Amniotic stem cell (primary cell): ENCODE results near the gene FOXP1.
A peak's percentile ranks its signal among the peaks of the same experiment; 100 is the strongest.

Experiments used
- DNase-seq: peaks from one replicate; lab custom pipeline; 2025; lab: John Stamatoyannopoulos, UW

The FOXP1 gene

DNA sequence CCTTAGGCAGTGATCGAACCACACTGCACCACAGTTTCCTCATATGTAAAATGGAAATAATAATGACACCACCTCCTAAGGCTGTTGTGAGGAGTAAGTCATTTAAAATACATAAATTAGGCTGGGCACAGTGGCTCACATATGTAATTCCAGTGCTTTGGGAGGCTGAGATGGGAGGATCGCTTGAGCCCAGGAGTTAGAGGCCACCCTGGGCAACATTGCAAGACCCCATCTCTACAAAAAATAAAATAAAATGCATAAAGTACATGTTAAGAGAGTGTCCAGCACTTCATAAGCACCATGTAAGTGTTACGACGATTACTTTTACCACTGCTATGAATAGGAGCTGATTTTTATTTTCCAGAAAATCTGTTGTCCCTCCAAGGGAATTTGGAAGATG lies 440.0 kb downstream of the FOXP1 start:
- DNase-seq, result no peak

DNA sequence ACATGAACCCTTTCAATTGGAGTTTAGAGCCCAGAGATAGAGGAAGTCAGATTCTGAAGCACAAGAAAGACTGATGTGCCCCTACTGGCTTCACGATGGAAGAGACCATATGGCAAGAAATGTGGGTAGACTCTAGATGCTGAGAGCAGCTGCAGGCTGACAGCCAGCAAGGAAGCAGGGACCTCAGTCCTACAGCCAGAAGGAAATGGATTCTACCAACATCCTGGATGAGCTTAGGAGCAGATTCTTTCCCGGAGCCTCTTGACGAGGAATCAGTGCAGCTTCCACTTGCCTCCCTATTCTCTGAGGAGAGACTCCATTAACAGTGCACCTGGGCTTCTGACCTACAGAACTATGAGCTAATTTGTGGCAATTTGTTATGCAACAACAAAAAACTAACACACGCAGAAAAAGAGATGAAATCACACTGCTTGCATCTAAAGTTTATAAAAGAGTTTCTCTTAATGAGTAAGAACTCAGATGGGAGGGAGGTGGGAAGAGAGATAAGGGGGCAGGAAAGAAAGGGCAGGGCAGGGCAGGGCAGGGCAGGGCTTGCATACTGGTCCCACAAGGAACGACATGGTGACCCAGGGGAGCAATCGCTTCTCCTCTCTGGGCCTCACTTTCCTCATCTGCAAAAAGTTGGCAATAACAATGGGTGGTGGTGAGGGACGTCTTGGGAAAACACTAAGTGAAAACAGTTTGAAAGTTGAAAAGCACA lies 440.9 kb downstream of the FOXP1 start:
- no peak for DNase-seq

DNA sequence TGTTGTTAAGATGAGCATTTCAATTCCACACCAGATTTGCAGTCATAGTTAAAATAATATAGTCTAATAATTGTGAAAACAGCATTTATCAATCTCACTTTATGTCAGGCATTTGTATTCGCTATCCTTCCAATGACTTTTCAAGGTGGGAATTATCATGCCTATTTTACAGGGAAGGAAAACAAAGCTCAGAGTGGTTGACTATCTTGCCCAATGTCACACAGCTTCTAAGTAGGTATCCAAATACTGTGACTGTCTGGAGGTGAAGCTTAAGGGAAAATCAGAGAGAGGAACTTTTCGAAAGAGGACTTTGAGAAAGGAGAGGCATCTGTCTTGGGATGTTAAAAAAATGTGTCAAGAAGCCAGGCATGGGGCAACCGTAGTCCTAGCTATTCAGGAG lies 443.1 kb downstream of the FOXP1 start:
- no peak for DNase-seq

DNA sequence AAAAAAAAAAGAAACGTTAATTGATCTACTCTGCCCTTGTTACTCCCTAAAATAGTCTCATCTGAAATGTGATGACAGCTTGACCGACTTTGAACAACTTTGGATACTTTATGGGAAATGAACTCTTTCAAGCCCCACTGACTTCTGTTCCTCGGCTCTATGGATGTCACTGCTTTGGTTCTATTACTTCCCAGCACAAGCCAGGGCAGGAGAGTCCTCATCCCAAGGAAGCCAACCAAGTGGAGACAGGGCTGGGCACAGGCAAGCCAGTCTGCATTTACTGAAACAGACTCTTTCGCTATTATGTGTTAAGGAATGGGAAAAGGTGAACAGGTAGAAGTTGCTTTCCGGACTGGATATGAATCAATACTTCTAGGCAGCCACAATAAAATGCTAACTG lies 444.0 kb downstream of the FOXP1 start:
- no peak for DNase-seq

DNA sequence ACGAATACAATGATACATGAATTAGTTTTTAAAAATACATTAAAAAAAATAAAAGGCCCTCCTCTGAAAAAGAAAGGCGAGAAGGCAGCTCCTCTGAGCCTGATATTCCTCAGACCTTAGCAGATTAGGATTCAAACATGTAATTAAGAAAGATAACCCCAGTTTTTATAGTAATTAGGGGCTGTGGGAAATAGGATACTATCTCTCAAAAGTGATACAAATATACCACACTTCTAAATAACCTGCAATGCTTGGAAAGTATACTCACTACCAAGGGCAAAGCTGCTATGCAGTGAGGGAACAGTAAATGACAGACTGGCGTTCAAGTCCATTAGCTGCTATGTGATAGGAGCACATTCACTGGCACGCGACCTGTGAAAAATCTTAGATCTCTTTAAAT lies 445.1 kb downstream of the FOXP1 start:
- DNase-seq, result no peak

DNA sequence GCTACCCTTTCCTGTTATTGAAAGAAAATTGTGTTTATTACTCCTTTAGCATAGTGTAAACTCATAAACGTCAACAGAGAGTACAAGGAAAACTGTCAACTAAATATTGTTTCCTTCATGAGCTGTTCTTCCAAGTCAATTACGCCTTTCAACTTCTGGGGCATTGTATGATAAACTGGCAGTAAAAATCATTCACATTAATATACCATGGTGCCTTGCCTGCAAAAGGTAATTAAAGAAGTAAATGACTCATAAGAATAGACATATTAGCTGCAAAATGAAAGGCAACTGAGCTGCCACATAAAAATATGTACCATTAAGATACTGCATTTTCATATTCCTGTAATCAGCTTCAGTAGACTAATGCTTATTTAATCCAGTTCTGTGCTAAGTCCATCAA lies 447.3 kb downstream of the FOXP1 start:
- DNase-seq, result no peak

DNA sequence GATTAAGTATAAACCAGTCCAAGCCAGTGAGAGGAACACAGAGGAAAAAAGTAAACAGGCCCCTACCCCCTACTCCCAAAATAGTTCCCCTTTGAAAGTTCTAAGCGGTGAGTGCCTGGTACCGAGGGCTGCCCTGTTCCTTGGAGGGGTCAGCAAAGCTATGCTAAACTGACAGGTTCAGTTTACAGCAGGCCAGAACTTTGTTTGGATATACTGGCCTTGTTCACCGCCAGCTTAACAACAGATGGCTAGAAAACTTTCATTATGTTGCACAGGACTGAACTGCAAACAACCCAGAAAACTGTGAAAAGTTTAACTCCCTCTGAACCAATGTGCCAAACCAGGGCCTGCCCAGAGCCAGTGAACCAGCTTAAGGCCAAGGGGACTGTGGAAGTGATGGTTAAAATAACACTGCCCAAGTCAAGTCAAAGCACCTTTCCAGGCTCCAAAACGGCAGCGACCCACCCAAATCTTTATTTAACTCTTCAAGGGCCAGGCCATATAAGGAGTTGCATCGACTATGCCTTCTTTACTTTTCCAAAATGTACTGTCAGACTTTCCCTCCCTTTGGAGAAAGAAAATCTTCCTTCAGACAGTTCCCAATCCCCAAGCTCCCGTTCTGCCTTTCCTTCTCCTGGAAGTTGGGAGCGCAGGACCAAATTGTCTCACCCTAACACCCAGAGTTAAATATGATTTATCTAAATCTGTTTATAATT lies 448.0 kb downstream of the FOXP1 start:
- DNase-seq, result no peak

DNA sequence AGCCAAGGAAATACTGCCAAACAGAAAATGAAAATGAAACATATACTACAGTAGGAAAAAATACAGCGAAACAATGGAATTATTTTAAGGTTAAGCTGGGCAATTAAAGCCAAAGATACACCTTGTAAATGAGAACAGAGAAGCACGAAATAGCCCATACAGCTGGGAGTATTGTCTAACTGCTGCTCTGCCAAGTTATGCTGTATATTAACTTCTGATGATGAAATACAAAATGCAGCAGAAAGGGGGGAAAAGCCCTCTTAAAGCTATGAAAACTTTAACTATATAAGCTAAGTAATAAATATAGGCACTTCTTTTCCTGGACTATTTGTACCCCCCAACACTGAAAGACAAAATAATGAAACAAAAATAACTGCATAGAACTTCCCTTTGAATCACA lies 449.0 kb downstream of the FOXP1 start:
- no peak for DNase-seq

DNA sequence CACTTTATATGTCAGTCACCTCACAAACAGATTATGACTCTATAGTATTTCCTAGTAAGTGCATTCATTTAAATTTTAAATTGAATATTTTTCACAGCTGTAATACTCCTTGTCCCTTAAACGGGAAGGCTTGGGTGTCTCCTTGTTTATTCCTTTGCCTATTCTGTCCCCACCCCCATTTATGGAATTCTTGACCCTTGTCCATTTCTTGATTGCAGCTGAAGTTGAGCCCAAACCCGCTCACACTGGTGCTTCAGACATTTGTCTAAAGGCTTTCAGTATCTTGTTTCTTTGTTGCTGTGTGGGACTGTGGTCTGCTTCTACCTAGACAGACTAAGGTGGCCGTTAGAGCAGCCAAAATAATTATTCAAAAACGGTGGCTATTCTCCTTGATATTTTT lies 449.7 kb downstream of the FOXP1 start:
- no peak for DNase-seq

DNA sequence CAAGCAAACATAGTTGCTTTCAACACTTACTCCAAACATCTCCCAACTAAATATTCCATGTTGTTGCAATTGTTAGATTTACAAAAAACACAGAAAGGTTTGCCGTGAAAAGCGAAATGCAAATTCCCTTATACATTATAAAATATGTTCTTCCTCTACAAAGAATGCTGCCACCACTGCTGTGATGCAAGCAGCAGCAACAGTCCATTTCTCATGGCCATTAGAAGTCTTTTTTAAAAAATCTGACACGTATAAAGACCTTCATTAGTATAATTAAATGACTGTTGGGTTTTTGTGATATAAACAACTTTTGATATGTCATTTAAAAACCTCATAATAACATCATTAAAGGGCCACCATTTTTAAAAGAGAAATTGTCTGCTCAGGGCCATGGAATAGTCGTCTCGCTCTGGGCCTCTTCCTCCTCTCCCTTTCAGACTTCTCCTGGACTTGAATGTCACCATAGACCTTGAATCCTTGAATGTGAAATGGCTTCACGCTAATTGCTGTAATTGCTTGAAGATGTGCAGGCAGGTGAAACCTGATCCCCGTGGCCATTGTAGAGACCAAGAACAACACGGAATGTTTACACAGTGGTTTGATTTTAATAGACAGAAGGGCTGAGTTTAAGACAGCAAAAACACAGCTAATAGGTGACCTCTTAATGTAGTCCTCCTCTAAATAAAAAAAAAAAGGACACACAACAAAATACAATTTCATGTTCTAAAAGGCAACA lies 450.4 kb downstream of the FOXP1 start:
- no peak for DNase-seq

DNA sequence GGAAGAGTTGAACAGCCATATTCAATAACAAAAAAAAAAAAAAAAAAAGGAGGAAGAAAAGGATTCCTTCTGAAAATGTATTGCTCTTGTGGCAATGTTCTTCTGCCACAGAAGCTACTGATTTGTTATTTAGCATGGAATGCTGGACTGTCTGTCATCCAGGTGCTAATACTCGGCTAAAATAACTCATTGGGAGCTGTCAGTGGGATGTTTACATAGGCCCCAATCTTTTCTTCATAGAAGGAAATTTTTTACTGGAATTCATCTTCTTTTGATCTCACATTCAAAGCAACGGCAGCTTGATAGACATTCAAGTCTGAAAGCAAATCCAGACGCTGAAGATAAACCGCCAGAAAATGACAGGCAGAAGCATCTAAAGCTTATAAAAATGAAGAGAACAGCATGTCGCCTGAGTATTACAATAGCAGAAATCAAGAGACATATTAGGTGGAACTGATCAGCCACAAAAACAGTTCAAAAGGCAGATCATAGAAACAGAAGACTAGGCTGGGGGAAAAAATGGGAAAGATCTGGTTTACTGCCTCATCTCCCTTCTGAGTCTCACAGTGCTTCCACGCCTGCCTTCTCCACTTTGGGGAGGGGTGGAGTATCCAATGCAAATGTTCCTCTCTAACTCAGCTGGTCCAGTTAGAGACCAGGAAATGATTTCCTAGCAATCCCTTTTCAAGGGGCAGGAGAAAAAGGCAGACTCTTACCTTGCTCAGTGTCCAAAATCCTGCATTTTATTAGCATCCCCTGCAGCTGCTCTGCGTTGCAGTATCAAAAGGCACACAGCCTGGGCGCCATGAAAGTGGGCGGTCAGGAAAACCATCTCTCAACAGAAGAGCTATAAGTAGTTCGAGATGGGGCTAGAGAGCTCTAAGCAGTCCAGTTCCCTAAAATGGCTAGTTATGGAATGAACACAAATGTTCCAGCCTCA lies 451.9 kb downstream of the FOXP1 start:
- no peak for DNase-seq

DNA sequence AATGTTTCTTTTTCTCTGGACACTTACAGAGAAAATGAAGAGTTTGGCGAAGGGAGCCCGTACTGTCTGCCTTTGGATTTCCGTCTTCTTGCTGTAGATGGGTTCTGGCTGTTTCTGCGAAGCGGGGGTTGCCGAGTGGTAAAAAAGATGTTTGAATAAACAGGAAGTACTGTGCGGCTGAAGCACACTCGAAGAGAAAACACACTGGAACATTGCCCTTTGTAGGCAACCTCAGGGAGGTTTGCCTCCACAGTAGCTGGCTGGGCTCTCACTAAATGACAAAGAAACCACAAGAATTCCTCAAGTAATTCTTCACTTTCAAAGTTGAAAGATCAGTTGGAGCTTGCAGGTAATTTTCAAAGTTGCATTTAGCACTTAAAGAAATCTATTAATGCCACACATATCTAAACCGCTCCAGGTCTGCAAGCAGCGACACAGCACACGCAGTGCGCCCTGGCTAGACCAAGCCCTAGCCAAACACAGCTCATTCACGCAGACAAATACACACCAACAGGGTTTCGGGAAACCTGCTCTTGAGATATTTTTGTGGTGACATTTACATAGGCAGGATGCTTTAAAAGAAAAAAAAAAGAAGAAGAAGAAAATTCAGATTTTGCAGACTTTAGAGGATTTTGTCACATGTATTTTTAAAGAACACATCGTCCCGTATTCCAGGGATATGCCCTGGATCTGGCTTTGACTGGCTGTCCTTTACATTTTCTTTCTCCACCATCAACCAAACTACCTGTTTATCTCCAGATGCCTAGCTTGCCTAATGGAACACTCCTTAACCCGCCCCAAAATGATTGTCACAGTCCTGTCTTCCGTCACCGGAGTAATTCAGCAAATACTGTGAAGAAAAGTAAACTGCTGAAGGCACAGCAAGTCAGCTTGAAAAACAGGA lies 452.8 kb downstream of the FOXP1 start:
- peak; percentile 27 for DNase-seq

DNA sequence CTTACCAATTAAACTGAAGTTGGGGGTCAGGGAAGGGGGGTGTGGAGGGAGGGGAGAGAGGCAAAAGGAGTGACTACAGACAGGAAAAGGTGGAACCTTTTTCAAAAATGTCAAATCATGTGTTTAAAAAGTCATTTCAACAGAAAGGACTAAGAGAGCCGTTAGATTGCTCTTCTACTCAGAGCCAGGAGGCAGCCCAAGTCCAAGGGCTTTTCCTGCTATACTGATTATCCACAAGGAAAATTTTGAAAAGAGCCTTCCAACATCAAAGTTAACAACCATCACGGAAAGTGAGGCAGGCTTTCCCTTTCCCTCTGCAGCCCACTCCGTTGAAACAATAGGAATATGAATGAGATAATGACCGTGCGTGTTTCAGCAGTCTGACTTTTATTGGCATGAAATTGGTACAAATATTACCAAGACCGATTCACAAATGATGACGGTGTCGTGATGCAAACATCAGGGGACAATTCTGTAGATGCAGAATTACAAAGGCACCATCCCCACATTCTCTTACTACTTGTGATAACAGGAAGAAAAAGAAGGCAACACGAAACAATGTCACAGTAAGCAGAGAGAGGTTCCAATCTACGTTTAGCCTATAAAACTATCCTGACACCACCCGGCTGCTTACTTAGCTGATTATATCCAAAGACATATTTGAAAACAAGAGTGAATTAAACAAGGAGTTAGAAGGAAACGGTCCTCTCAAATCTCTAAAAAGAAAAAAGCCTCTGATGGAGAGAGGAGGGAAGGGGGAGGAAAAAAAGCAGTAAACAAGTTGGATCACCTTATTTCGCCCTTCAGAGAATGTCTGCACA lies 453.7 kb downstream of the FOXP1 start:
- DNase-seq, result peak; percentile 19

DNA sequence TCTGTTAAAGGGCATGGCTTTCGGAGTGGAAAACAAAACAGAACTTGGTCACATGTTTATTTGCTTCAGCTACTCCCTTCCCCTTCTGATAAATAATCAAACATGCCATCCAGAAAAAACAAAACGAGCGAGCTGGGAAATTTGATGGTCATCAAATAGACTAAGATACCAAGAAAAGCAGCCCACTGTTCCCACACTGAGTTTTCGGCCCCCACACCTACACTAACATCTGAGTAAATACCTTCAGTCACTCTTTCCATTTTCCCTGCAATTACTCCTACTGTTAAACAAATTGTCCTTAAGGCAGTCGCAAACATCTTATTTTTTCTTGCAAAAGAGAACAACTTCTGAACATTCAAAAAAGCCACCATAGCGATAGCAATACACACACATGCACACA lies 454.6 kb downstream of the FOXP1 start:
- no peak for DNase-seq

DNA sequence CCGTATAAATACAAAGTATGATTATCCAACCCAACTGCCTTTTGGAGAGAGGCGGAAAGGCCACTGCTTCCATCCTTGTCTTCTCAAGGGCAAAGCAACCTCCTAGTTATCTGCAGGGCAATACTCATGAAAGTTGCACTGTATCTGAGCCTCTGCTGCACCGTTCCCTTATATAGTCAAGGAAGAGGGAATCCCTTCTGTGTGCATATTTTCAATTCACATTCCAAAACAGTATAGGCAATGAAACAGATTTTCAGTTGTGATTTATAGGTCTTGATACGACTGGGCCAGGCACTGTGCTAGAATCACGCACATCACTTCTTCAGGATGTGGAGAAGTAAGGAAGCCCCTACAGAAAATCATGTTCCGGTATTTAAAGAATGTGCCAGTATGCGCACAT lies 455.7 kb downstream of the FOXP1 start:
- DNase-seq, result no peak

DNA sequence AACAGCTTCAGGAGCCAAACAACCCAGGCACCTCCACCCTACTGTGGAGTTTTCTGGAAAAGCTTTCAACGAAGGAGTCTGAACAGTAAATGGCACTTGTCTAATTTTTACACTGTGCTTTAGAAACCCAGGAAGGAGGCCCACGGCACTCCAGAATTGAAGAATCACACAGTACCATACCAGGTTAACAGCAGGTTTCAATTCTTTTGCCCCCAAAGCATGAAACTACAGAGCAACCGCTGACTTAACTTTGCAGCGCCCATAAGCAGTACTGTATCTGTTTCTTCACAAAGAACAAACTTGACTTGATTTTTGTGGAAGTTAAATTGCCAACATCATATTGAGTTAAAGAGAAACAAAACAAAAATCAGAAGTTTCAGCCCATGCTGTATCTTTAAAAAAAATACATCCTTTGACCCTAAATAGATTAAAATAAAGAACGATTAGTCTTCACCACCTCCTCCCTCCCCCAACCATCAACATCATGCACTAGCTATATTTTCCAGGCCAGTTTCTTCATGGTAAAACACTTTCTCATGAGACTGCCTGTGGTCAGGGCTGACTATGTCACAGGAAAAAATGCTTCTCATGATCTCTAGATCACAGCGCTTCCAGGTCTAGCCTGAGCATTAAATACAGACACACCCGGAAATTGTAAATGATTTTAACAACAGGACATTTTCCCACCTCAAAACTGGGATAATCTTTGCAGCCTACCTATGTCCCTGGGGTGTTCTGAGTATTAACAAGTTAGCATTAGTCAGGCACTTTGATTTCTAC lies 456.3 kb downstream of the FOXP1 start:
- DNase-seq, result peak; percentile 48

DNA sequence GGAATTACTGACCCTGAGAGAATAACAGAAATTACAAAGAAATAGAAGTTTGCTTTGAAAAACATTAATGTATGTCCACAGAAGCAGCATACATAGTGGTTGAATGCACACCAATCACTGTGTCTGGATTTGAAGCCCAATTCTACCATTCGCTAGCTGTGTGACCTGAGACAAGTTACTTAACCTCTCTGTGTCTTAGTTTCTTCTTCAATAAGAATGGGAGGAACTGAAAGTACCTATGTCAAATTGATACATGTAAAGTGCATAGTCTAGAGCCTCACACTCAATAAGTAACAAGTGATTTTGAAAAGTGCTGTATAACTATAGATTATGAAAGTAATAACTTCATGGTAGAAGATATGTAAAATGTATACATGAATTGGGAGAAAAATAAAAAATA lies 457.8 kb downstream of the FOXP1 start:
- DNase-seq, result no peak

DNA sequence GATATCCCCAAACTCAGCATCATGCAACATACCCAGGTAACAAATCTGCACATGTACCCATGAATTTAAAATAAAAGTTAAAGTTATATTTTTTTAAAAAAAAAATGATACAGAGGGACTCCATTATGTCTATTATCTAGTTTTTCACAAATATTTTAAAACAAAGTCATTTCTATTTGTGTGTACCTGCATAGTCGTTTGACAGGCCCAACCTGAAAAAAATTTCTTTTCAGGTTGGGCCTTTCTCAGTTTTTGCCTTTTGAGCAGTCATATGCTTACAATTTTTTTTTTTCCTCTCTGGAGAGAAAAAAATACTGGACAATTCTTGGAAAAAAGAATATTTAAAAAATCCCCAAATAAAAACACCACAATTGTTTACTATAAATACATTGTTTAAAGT lies 459.5 kb downstream of the FOXP1 start:
- no peak for DNase-seq

DNA sequence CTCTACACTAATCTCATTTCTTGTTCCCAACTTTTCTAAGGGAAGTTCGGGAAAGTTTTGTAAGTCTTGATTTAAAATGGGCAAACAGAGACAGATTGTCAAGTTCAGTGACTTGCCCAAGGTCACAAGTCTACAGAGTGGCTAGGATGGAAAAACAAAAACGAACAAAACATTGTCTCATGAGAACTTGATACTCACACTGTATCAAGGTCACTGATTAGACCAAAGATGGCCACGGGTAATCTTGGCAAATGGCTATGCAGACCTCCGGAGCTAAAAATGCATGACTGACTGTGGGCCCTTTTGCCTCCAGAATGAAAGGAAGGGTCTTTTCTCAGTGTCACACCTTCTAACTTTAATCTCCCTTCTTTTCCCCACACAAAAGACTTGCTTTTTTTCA lies 460.9 kb downstream of the FOXP1 start:
- no peak for DNase-seq
